SU-DHL-6 (cell line): ENCODE data around the gene RAB37.

Source experiments
- EZH2phosphoT487 ChIP-seq: fragments of 200-600 bp; sonication (generic), shearing (Covaris generic); conservative IDR thresholded peaks from 2 replicates; pipeline ENCODE4 v1.6.1; 2018; ENCODE audit warnings: mild to moderate bottlenecking, antibody characterized with exemption, low read length, moderate library complexity, mixed read lengths
- TF ChIP-seq, protein P1 (sequence below): fragments of 200-600 bp; sonication (generic); IDR thresholded peaks from one replicate; pipeline ENCODE4 v1.5.1; 2017; ENCODE audit warnings: antibody characterized with exemption, mild to moderate bottlenecking, low read length, moderate library complexity; ENCODE audit not compliant: insufficient read depth, poor library complexity, severe bottlenecking

DNA sequence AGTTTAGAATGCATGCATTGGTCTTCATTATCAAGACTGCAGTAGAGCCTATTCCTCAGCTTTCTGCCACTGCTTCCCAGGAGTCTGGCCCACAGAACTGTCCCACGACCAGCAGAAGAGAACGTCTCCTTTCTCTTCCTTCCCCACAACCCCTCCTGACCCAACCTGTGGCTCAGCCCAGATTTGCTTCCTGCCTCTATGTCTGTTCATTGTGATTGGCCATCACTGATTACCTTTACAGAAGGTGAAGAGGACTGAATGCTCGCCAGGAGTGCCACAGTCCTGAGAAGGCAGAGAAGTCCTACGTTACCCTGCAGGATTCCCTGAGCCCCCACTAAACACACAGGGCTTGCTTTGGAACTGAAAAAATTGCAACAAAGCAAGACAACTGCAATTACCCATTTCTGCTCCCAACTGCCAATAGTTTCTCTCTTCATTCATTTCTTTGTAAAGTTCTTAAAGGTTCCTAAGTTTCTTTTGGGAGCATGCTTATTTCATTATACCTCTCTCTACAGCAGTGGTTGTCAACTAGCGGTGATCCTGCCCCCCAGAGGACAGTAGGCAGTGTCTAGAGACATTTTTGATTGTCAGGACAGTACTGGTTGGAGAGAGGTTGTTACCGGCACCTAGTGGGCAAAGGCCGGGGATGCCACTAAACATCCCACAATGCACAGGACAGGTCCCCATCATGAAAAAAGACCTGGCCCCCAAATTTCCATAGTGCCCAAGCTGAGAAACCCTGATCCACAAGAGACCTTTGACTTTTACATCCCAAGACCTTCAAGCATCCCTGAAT, 43.6 kb downstream of the RAB37 start:
- no peak for TF ChIP-seq EZH2phosphoT487
- TF ChIP-seq, protein P1, sequence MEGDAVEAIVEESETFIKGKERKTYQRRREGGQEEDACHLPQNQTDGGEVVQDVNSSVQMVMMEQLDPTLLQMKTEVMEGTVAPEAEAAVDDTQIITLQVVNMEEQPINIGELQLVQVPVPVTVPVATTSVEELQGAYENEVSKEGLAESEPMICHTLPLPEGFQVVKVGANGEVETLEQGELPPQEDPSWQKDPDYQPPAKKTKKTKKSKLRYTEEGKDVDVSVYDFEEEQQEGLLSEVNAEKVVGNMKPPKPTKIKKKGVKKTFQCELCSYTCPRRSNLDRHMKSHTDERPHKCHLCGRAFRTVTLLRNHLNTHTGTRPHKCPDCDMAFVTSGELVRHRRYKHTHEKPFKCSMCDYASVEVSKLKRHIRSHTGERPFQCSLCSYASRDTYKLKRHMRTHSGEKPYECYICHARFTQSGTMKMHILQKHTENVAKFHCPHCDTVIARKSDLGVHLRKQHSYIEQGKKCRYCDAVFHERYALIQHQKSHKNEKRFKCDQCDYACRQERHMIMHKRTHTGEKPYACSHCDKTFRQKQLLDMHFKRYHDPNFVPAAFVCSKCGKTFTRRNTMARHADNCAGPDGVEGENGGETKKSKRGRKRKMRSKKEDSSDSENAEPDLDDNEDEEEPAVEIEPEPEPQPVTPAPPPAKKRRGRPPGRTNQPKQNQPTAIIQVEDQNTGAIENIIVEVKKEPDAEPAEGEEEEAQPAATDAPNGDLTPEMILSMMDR = peak; percentile 69
